ENCODE results near the gene TP53RK.

The TP53RK gene

GRCh38 chr20:46666306-46666705, 22.9 kb downstream of the TP53RK start:
- no peak for DNase-seq (ENCODE audit: low read depth in 1 of 2, low spot score in 1 of 2)

- no peak for DNase-seq (ENCODE audit: low read depth in 1 of 2, low spot score in 1 of 2)
Observed at GRCh38 chr20:46665602-46666001, 23.6 kb downstream of the TP53RK start.

- DNase-seq (ENCODE audit: low read depth in 1 of 2, low spot score in 1 of 2): no peak
Observed at GRCh38 chr20:46663531-46663930, 25.7 kb downstream of the TP53RK start.

- no peak for DNase-seq (ENCODE audit: low read depth in 1 of 2, low spot score in 1 of 2)
Observed at GRCh38 chr20:46661659-46662058, 27.6 kb downstream of the TP53RK start.

GRCh38 chr20:46660487-46660886, 28.8 kb downstream of the TP53RK start:
- DNase-seq (ENCODE audit: low read depth in 1 of 2, low spot score in 1 of 2): no peak

GRCh38 chr20:46657618-46658017, 31.6 kb downstream of the TP53RK start:
- DNase-seq (ENCODE audit: low read depth in 1 of 2, low spot score in 1 of 2): no peak

- DNase-seq (ENCODE audit: low read depth in 1 of 2, low spot score in 1 of 2): no peak
Observed at GRCh38 chr20:46657137-46657536, 32.1 kb downstream of the TP53RK start.

GRCh38 chr20:46652699-46653098, 36.5 kb downstream of the TP53RK start:
- no peak for DNase-seq (ENCODE audit: low read depth in 1 of 2, low spot score in 1 of 2)

- DNase-seq (ENCODE audit: low read depth in 1 of 2, low spot score in 1 of 2): no peak
Observed at GRCh38 chr20:46651091-46651962, 37.9 kb downstream of the TP53RK start, which contains the start of gene SLC13A3. Gene SLC13A3 (minus strand): TSS chr20:46651459. CDS start chr20:46651421, 38 bp downstream.

GRCh38 chr20:46650575-46651090, 38.6 kb downstream of the TP53RK start:
- DNase-seq (ENCODE audit: low read depth in 1 of 2, low spot score in 1 of 2): no peak

- DNase-seq (ENCODE audit: low read depth in 1 of 2, low spot score in 1 of 2): no peak
Observed at GRCh38 chr20:46649965-46650542, 39.2 kb downstream of the TP53RK start.

GRCh38 chr20:46649650-46649949, 39.6 kb downstream of the TP53RK start:
- DNase-seq (ENCODE audit: low read depth in 1 of 2, low spot score in 1 of 2): no peak

GRCh38 chr20:46648903-46649649, 40.2 kb downstream of the TP53RK start:
- no peak for DNase-seq (ENCODE audit: low read depth in 1 of 2, low spot score in 1 of 2)

- no peak for DNase-seq (ENCODE audit: low read depth in 1 of 2, low spot score in 1 of 2)
Observed at GRCh38 chr20:46647469-46647868, 41.8 kb downstream of the TP53RK start.

GRCh38 chr20:46646659-46647380, 42.4 kb downstream of the TP53RK start:
- DNase-seq (ENCODE audit: low read depth in 1 of 2, low spot score in 1 of 2): no peak

GRCh38 chr20:46646122-46646521, 43.1 kb downstream of the TP53RK start:
- DNase-seq (ENCODE audit: low read depth in 1 of 2, low spot score in 1 of 2): no peak

GRCh38 chr20:46644733-46645132, 44.5 kb downstream of the TP53RK start:
- DNase-seq (ENCODE audit: low read depth in 1 of 2, low spot score in 1 of 2): no peak

- no peak for DNase-seq (ENCODE audit: low read depth in 1 of 2, low spot score in 1 of 2)
Observed at GRCh38 chr20:46644160-46644559, 45.1 kb downstream of the TP53RK start.

- DNase-seq (ENCODE audit: low read depth in 1 of 2, low spot score in 1 of 2): no peak
Observed at GRCh38 chr20:46642969-46643343, 46.3 kb downstream of the TP53RK start.

GRCh38 chr20:46642265-46642968, 46.8 kb downstream of the TP53RK start:
- DNase-seq (ENCODE audit: low read depth in 1 of 2, low spot score in 1 of 2): no peak

GRCh38 chr20:46641424-46641823, 47.8 kb downstream of the TP53RK start:
- no peak for DNase-seq (ENCODE audit: low read depth in 1 of 2, low spot score in 1 of 2)

Measured in stimulated activated CD4-positive, alpha-beta T cell treated with anti-CD3 and anti-CD28 coated beads, Interleukin-15, amount 100 ng/mL, for 1 hour (primary cell).